Esophagus (tissue), 2 donors: Measurements from ENCODE around the gene RAD18. TPM values are rescaled to one million over a fixed set of nuclear protein-coding genes. Genes with fewer than 3 reads are reported as not detected.

Experiments used
- H3K27ac ChIP-seq, 2 donors: one replicate each; pipeline ENCODE4 v1.5.1; 2013; ENCODE audit warnings: low read depth in 2 of 2, mild to moderate bottlenecking in 2 of 2, inconsistent platforms in 1 of 2, low read length in 1 of 2, moderate library complexity in 1 of 2
- H3K27me3 ChIP-seq, 2 donors: one replicate each; pipeline ENCODE4 v1.6.1; 2013; ENCODE audit warnings: low read length in 2 of 2, control low read depth in 1 of 2, mild to moderate bottlenecking in 1 of 2; ENCODE audit not compliant: insufficient read depth in 2 of 2, control insufficient read depth in 1 of 2
- H3K36me3 ChIP-seq, 2 donors: one replicate each; pipeline ENCODE4 v1.6.1; 2013; ENCODE audit warnings: low read length in 1 of 2; ENCODE audit not compliant: control insufficient read depth in 2 of 2, insufficient read depth in 2 of 2
- H3K4me1 ChIP-seq, 2 donors: one replicate each; pipeline ENCODE4 v1.6.1; 2013; ENCODE audit warnings: low read length in 1 of 2; ENCODE audit not compliant: control insufficient read depth in 2 of 2, insufficient read depth in 2 of 2
- H3K4me3 ChIP-seq, 2 donors: one replicate each; pipeline ENCODE4 v1.5.1; 2013; ENCODE audit warnings: low read length in 2 of 2, mild to moderate bottlenecking in 2 of 2, low read depth in 1 of 2, moderate library complexity in 1 of 2
- H3K9me3 ChIP-seq, 2 donors: one replicate each; pipeline ENCODE4 v1.6.1; 2013; ENCODE audit warnings: mild to moderate bottlenecking in 2 of 2, low read depth in 1 of 2, low read length in 1 of 2, moderate library complexity in 1 of 2; ENCODE audit not compliant: control insufficient read depth in 2 of 2, insufficient read depth in 1 of 2
- WGBS, 2 donors: extraction: QIAGEN DNeasy Blood & Tissue Kit; methylation state at CpG; one replicate each; pipeline ENCODE4 v1.1.7; 2013; 5-methylcytosine and 5-hydroxymethylcytosine counted together
- polyA plus RNA-seq, 2 donors: library from polyadenylated mRNA; stranded (reverse); fragments of 200-250 nt; gene quantifications; one replicate each; pipeline ENCODE4 v1.2.3, GENCODE V29; 2013
- donor health status: healthy with polysubstance abuse.
- donor health status: Bipolar disorder and iron deficiency.

Gene RAD18
- polyA plus RNA-seq, 2 donors, result 2.4 to 2.5 TPM

DNA sequence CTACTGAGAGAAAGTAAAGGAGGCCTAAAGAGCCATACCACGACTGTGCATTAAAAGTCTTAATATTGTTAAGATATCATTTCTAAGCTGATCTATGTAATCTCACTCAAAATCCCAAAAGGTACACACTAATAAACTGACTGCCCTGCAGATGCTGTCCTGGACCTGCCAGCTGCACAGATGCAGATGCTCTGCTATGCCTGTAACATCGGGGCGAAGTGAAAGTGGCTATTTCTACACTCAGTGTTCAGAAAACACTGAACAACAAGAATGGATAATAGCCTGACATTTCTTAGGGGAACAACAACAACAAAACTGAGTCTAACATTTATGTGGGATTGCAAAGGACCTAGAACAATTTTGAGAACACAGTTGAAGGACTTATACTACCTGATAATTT is 31.9 kb downstream of the RAD18 start:
- Histone ChIP-seq H3K27me3 (no peaks in the 10 kb centered on the region), H3K27ac (no peak overlapping the region), H3K4me3 (no peak overlapping the region), H3K36me3 (no peaks in the 10 kb centered on the region), H3K9me3 (no peaks in the 10 kb centered on the region), H3K4me1 (no peaks in the 10 kb centered on the region)
- WGBS, 2 donors, result 93% methylated on average over 3 of the region's 3 CpGs

DNA sequence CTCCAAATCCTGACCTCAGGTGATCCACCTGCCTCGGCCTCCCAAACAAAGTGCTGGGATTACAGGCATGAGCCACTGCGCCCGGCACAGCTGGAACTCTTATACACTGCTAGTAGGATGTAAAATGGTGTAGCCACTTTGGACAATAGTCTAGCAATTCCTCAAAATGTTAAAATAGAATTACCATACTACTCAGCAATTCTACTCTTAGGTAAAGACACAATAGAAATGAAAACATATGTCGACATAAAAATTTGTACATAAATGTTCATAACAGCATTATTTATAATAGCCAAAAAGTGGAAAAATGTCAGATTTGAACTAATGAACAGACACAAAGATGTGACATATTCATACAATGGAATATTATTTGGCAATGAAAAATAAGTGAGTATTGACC is 33.4 kb downstream of the RAD18 start:
- Histone ChIP-seq H3K9me3 (no peaks in the 10 kb centered on the region), H3K36me3 (no peaks in the 10 kb centered on the region)
- 73 to 81% methylated on average over 4 of the region's 4 CpGs for WGBS, 2 donors

DNA sequence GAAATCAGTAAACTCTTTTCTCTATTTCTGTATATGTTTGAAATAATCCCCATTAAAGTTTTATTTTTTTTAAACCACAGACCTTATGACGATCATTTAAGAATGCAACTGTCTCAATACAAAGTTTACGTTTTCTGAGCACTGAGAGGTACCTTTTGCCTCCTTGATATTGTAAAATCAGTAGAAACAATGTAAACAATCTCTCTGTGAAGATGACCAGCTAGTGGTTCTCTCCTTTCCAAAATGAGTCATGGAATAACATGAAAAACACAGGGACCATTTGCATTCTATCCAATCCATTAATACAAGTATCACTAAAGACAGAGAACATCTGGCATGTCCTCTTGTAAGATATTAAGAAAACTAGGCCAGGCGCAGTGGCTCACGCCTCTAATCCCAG is 48.8 kb downstream of the RAD18 start:
- 89 to 94% methylated on average over 4 of the region's 4 CpGs for WGBS, 2 donors

More for the DNA sequence above, 33.4 kb downstream of the RAD18 start:
- no peaks in the 10 kb centered on the region for H3K27me3 ChIP-seq
- no peak overlapping the region for H3K27ac ChIP-seq
- no peak overlapping the region for H3K4me3 ChIP-seq
- no peaks in the 10 kb centered on the region for H3K4me1 ChIP-seq

DNA sequence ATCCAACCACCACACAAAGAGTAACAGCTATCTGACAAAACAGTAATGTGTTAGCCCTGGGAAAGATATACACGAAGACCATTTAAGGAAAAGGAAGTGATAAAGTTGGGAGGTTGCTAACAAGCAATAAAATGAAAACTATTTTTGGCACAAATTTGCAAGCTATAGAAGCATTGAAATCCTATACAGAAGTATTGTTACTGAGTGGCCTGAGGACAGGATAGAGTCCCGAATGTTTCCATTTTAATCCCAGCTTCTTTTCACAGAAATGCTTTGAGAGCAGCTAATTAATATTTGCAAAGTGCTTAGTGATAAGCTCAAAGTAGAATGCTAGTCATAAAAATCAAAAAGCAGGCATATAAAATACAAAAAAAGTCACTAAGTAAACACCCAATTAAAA is 51.5 kb downstream of the RAD18 start:
- Histone ChIP-seq H3K27me3 (no peaks in the 10 kb centered on the region), H3K4me1 (no peaks in the 10 kb centered on the region), H3K27ac (no peak overlapping the region), H3K9me3 (no peaks in the 10 kb centered on the region), H3K4me3 (no peak overlapping the region), H3K36me3 (peaks cover 0 to 3% of the 10 kb centered on the region in 2 donors)
- WGBS, 2 donors, result 63 to 76% methylated on average over 2 of the region's 2 CpGs

More for the DNA sequence above, 48.8 kb downstream of the RAD18 start:
- no peak overlapping the region for H3K27ac ChIP-seq
- H3K4me1 ChIP-seq, result no peaks in the 10 kb centered on the region
- no peaks in the 10 kb centered on the region for H3K27me3 ChIP-seq
- H3K36me3 ChIP-seq, result no peaks in the 10 kb centered on the region
- no peak overlapping the region for H3K4me3 ChIP-seq
- no peaks in the 10 kb centered on the region for H3K9me3 ChIP-seq

DNA sequence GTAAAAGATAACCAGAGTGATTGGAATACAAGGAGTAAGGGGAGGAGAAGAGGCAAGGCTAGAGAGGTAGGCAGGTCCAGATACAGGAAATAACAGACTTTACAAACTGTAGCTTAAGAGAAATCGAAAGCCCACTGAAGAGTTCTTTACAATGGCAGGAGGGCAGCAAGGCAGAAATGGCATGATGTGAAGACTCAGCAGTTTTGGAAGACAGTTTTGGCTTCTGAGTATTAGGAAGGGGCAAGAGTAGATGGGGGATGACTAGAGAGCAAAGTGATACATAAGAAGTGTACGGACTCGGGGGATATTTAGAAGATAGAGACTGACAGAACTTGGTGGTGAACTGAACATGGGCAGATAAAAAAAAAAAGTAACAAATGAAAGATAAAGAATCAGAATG is 54.1 kb downstream of the RAD18 start:
- 91 to 97% methylated on average over 3 of the region's 3 CpGs for WGBS, 2 donors
- H3K4me3 ChIP-seq, result no peak overlapping the region
- H3K27ac ChIP-seq, result no peak overlapping the region
- no peaks in the 10 kb centered on the region for H3K9me3 ChIP-seq
- no peaks in the 10 kb centered on the region for H3K4me1 ChIP-seq
- no peaks in the 10 kb centered on the region for H3K27me3 ChIP-seq
- peaks cover 0 to 3% of the 10 kb centered on the region in 2 donors for H3K36me3 ChIP-seq

DNA sequence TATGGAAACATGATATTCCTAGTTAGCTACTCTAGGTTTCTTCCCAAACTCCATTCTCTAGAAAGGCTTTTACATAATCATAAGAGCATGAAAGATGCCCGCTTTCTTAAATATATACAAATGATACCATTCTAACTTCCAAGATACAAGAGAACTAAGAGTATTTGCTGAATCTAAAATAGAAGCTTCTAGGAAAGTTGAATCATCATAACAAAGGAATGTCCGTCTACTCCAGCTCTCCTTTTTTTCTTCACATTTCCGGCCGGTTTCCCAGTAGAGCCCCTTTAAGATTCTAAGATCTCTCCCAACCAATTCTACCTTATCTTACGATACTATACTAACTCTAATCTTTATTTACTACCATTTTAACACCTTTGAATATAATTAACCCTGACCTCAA is 60.1 kb downstream of the RAD18 start:
- Histone ChIP-seq H3K4me3 (no peak overlapping the region), H3K36me3 (peaks cover 0 to 3% of the 10 kb centered on the region in 2 donors), H3K27me3 (no peaks in the 10 kb centered on the region), H3K9me3 (no peaks in the 10 kb centered on the region), H3K27ac (no peak overlapping the region), H3K4me1 (no peaks in the 10 kb centered on the region)
- WGBS, 2 donors, result 91 to 92% methylated on average over 5 of the region's 5 CpGs

DNA sequence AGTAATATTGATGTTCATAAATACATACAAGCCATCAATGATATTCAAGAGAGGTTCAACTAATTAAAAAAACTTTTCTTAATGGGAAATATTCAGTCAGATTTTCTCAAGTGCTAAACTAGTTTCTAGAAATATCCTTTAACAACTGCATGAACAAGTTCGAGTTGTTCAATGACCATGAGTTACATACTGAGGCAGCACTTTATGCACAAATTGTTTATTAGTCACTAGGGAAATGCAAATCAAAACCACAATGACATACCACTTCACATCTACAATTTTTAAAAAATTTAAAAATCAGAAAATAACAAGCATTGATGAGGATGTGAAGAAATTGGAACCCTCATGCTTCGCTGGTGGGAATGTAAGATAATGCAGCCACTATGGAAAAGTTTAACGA is 62.4 kb downstream of the RAD18 start:
- H3K4me1 ChIP-seq, result no peaks in the 10 kb centered on the region
- peaks cover 0 to 2% of the 10 kb centered on the region in 2 donors for H3K36me3 ChIP-seq
- WGBS, 2 donors, result 92 to 93% methylated on average over 3 of the region's 3 CpGs
- H3K9me3 ChIP-seq, result no peaks in the 10 kb centered on the region
- H3K27ac ChIP-seq, result no peak overlapping the region
- H3K4me3 ChIP-seq, result no peak overlapping the region
- no peaks in the 10 kb centered on the region for H3K27me3 ChIP-seq

DNA sequence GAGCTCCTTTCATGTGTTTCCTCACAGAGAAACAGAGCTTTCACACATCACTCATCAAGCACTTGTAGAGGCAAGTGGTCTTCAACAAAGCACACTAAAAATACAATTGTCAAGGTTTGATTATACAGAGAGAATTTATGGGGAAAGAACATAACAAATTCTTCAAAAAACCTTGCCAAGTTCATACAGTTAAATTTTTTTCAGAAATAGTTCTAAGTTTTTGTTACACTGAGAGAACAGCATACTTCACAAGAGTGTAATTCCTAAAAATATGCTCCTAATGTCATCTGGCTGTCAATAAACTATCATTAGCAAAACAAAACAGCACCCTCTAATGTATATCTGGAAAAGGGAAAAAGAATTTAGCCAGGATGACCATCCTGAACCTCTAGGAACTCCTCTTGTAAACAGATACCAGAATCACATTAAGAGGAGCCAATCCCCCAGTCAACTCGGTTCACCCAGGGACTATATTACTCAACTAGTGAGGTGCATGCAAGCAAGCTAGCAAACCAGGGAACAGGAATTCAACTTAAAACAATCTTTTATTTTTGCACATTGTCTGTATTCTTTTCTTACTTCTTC is 63.3 kb downstream of the RAD18 start:
- Histone ChIP-seq H3K27me3 (no peaks in the 10 kb centered on the region), H3K36me3 (peaks cover 0 to 2% of the 10 kb centered on the region in 2 donors), H3K4me3 (no peak overlapping the region), H3K27ac (no peak overlapping the region), H3K9me3 (no peaks in the 10 kb centered on the region), H3K4me1 (no peaks in the 10 kb centered on the region)
- 61 to 70% methylated on average over 1 of the region's 1 CpG for WGBS, 2 donors

DNA sequence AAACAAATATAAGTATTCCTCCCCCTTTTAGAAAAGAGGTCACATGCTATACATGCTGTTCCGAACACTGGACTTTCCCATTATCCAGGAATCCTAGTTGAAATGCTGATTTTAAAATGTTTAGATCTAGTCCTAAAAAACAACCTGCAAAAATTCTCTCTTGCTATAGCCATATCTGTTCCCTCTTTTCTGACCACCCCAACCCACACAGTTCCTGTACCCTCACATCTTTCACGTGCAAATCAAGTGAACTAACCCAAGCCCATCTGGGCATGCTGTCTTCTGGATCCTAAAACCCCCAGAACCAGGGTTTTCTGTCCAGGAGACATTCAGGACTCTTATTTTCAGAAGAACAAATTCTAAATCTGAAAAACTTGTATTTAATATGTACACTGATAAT is 67.4 kb downstream of the RAD18 start:
- Histone ChIP-seq H3K4me1 (no peaks in the 10 kb centered on the region), H3K4me3 (no peak overlapping the region), H3K36me3 (peaks cover 0 to 6% of the 10 kb centered on the region in 2 donors), H3K27me3 (no peaks in the 10 kb centered on the region), H3K27ac (no peak overlapping the region), H3K9me3 (no peaks in the 10 kb centered on the region)
- WGBS, 2 donors, result 79 to 80% methylated on average over 2 of the region's 2 CpGs

DNA sequence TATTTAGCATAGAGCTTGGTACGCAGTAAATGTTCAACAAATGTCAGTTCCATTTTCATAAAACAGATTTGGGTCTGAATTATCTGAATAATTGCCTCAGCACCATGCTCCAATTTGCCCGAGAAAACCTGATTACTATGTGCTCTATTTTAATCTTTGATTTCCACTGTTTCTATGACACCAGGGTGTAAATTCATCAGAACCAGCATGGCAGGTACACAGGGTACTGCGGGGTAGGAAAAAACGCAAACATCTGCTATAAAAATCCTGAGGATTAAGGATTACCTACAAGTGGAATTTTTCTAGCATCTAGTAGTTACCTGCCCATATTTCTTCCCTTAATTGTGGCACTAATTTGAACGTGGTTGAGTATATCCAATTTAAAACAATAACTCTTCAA is 70.3 kb downstream of the RAD18 start:
- 91 to 95% methylated on average over 5 of the region's 5 CpGs for WGBS, 2 donors
- Histone ChIP-seq H3K4me3 (no peak overlapping the region), H3K4me1 (no peaks in the 10 kb centered on the region), H3K36me3 (peaks cover 0 to 6% of the 10 kb centered on the region in 2 donors), H3K27ac (no peak overlapping the region), H3K27me3 (no peaks in the 10 kb centered on the region), H3K9me3 (no peaks in the 10 kb centered on the region)
